ENCODE data around the gene TBC1D20. TPM values are rescaled to one million over a fixed set of nuclear protein-coding genes. Genes with fewer than 3 reads are reported as not detected.

Gene TBC1D20
- total and polyA plus RNA-seq, 2 donors (not counting 3 experiments of a cell fraction or from before 2014, with no cell fraction given): 34.3 to 36.1 TPM

DNA sequence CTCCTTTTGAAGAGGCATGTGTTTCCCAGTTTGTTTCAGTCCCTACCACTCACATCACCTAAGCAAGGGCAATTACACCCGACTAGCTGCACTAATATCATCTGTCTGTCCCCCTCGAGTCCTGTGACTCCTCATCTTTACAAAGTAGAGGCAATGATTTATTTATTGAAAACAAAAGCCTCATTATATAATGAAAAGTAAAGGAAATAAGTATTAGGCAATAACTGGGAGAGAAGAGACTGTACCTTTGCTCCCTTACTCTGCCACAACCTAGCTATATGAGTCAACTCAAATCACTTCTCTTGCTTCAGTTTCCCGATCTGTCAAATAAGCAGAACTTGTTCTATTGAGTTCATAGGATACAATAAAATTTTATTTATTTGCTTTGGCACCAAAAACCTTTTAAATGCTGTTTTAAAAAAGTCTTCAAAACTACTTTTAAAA, 42.3 kb upstream of the TBC1D20 start:
- BruUV-seq (replicated peaks): no TSS peak
- no peak overlapping the region for H3K27ac ChIP-seq (ENCODE audit: insufficient read depth, low read depth, low read length)
- H3K27me3 ChIP-seq (ENCODE audit: control insufficient read depth in 2 of 2, insufficient read depth in 2 of 2, low read length in 2 of 2): no peaks in the 10 kb centered on the region
- TF ChIP-seq FOS (IDR thresholded peaks at IDR 0.05; ENCODE audit: borderline replicate concordance, insufficient read depth, low read length) (no peak), POLR2A (IDR thresholded peaks at IDR 0.05; ENCODE audit: low read depth, low read length) (no peak), POLR2AphosphoS5 (IDR thresholded peaks at IDR 0.05; ENCODE audit: insufficient read depth, low read depth, low read length) (no peak), MYC (IDR thresholded peaks at IDR 0.05; ENCODE audit: low read depth, low read length) (no peak), GATA2 (IDR thresholded peaks at IDR 0.05; ENCODE audit: insufficient read depth, insufficient read length, low read depth, low read length) (no peak), JUN (IDR thresholded peaks at IDR 0.05; ENCODE audit: borderline replicate concordance, insufficient read depth, insufficient read length, low read depth) (no peak)
- TF ChIP-seq, protein P1, sequence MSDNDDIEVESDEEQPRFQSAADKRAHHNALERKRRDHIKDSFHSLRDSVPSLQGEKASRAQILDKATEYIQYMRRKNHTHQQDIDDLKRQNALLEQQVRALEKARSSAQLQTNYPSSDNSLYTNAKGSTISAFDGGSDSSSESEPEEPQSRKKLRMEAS (IDR thresholded peaks at IDR 0.05; ENCODE audit: insufficient read depth, insufficient read length): no peak
- TF ChIP-seq, protein P2, sequence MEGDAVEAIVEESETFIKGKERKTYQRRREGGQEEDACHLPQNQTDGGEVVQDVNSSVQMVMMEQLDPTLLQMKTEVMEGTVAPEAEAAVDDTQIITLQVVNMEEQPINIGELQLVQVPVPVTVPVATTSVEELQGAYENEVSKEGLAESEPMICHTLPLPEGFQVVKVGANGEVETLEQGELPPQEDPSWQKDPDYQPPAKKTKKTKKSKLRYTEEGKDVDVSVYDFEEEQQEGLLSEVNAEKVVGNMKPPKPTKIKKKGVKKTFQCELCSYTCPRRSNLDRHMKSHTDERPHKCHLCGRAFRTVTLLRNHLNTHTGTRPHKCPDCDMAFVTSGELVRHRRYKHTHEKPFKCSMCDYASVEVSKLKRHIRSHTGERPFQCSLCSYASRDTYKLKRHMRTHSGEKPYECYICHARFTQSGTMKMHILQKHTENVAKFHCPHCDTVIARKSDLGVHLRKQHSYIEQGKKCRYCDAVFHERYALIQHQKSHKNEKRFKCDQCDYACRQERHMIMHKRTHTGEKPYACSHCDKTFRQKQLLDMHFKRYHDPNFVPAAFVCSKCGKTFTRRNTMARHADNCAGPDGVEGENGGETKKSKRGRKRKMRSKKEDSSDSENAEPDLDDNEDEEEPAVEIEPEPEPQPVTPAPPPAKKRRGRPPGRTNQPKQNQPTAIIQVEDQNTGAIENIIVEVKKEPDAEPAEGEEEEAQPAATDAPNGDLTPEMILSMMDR (IDR thresholded peaks at IDR 0.05; ENCODE audit: extremely low read depth in 1 of 2, insufficient read depth in 1 of 2, low read depth in 1 of 2, low read length in 2 of 2): no peak
- CTCF ChIA-PET: interaction anchor here (1.9 to 2.3 kb wide), 2 partner anchors 13 to 141 kb away, joined by 7 to 12 read pairs; no protein-coding TSS in a partner anchor
- dilution Hi-C loops (cut with MboI; ENCODE audit: extremely low pct_ligation_motif_present, low sequenced_read_pairs) (no loop called here), intact Hi-C loops (cut with micrococcal nuclease) (no loop called here)
- H4K20me1 ChIP-seq (replicated peaks; ENCODE audit: control insufficient read depth, extremely low read depth, insufficient read depth, low read length): peaks cover 6% of the 10 kb centered on the region
- no peaks in the 10 kb centered on the region for H3K9me1 ChIP-seq (replicated peaks; ENCODE audit: control insufficient read depth, extremely low read depth, insufficient read depth, low read length)
- DNase-seq (ENCODE audit: low read depth, low spot score): no peak
- no peak for FAIRE-seq
- no peak overlapping the region for H2AFZ ChIP-seq (ENCODE audit: low read depth, low read length)
- no peak overlapping the region for H3K9ac ChIP-seq (replicated peaks; ENCODE audit: extremely low read depth, insufficient read depth, low read length)
- no peak overlapping the region for H3K4me3 ChIP-seq (replicated peaks in 1 of 3; ENCODE audit: insufficient read depth in 1 of 3, low read depth in 1 of 3, low read length in 3 of 3)
- POLR2A ChIA-PET: no interaction called here
- no peaks in the 10 kb centered on the region for H3K9me3 ChIP-seq (replicated peaks; ENCODE audit: control insufficient read depth, insufficient read depth, low read length)
- no peaks in the 10 kb centered on the region for H3K4me1 ChIP-seq (ENCODE audit: control insufficient read depth, extremely low read depth, insufficient read depth, low read length)
- no peak overlapping the region for H3K4me2 ChIP-seq (ENCODE audit: insufficient read depth, low read length)
- H3K36me3 ChIP-seq (ENCODE audit: control insufficient read depth in 2 of 2, extremely low read depth in 1 of 2, insufficient read depth in 2 of 2, low read length in 2 of 2): peaks cover 13% of the 10 kb centered on the region in 2 experiments
- H3K79me2 ChIP-seq (ENCODE audit: control insufficient read depth, insufficient read depth, low read length): peaks cover 31% of the 10 kb centered on the region
